Activated naive CD4-positive, alpha-beta T cell treated with anti-CD3 and anti-CD28 coated beads, Interleukin-2, amount 50 U/mL, for 72 hours (primary cell): ENCODE data around the gene PICK1. TPM values are rescaled to one million over a fixed set of nuclear protein-coding genes. Genes with fewer than 3 reads are reported as not detected.

Source experiments
- ATAC-seq, 2 donors: fragments of 150-1000 bp; cut with Tn5 transposase; 2 replicates each; pipeline ENCODE4 v1.10.0; 2021; ENCODE audit warnings: mild to moderate bottlenecking in 2 of 2, moderate library complexity in 2 of 2
- DNase-seq, 2 donors: peaks; one replicate each; pipeline ENCODE4 v3.0.0; 2021 to 2022; ENCODE audit warnings: low spot score in 2 of 2
- H3K27ac Mint-ChIP-seq, 2 donors: one replicate each; pipeline ENCODE4 v1.8.0; 2022; ENCODE audit warnings: mild to moderate bottlenecking in 2 of 2, mixed read lengths in 2 of 2
- H3K36me3 Mint-ChIP-seq, 2 donors: one replicate each; pipeline ENCODE4 v1.8.0; 2022; ENCODE audit warnings: mixed read lengths in 2 of 2
- H3K9me3 Mint-ChIP-seq, 2 donors: one replicate each; pipeline ENCODE4 v1.8.0; 2022; ENCODE audit warnings: mixed read lengths in 2 of 2
- total RNA-seq, 2 donors: library from RNA; stranded (reverse); gene quantifications; one replicate each; pipeline ENCODE4 v1.2.3, GENCODE V29; 2022

PICK1 gene
- total RNA-seq, 2 donors from 2014 or later = 25.1 to 26.7 TPM

- DNase-seq (no peak), ATAC-seq (no peak)
- Mint-ChIP-seq H3K36me3 (peaks cover 4 to 10% of the 10 kb centered on the region in 2 donors), H3K9me3 (no peaks in the 10 kb centered on the region), H3K27ac (peak overlapping the region in 1 of 2 donors; percentile 77)
These were observed 9.8 kb downstream of the PICK1 start for GRCh38 chr22:38067028-38067415.

GRCh38 chr22:38067761-38068360, 10.7 kb downstream of the PICK1 start:
- H3K9me3 Mint-ChIP-seq = no peaks in the 10 kb centered on the region
- H3K36me3 Mint-ChIP-seq = peaks cover 0 to 6% of the 10 kb centered on the region in 2 donors
- peak overlapping the region in 1 of 2 donors; percentile 29 for H3K27ac Mint-ChIP-seq
- DNase-seq (no peak), ATAC-seq (no peak)

DNA sequence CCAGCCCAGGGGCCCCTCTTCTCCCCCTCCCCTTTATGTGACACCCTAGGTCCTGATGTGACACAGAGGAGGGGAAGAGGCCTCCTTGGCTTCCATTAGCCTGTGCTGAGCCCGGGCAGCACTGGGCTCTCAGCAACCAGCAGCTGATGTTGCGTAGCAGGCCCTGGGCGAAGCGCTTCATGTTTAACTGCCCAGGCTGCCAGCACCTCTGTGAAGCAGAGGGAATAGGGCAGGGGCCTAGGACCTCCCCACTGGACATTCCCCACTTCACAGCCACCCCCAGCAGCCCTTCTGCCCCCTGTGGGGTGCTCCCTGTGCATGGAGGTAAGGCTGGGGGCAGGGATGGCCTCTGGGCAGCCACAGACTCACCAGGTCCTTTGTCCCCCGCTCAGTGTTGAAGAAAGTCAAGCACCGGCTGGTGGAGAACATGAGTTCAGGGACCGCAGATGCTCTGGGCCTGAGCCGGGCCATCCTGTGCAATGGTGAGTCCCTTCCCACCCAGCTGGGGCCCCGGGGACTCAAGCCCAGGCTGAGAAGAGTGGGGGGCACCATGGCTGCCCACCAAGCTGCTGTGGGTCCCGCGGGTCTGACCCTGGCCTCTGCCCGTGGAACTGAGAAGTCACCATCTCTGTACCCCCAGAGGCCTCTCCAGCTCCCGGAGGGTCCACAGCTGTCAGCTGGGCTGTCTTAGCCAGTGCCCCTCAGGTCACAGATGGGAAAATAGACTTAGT, 11.6 kb downstream of the PICK1 start:
- Mint-ChIP-seq H3K9me3 (no peaks in the 10 kb centered on the region), H3K27ac (no peak overlapping the region), H3K36me3 (peaks cover 0 to 6% of the 10 kb centered on the region in 2 donors)
- DNase-seq (no peak), ATAC-seq (no peak)

DNA sequence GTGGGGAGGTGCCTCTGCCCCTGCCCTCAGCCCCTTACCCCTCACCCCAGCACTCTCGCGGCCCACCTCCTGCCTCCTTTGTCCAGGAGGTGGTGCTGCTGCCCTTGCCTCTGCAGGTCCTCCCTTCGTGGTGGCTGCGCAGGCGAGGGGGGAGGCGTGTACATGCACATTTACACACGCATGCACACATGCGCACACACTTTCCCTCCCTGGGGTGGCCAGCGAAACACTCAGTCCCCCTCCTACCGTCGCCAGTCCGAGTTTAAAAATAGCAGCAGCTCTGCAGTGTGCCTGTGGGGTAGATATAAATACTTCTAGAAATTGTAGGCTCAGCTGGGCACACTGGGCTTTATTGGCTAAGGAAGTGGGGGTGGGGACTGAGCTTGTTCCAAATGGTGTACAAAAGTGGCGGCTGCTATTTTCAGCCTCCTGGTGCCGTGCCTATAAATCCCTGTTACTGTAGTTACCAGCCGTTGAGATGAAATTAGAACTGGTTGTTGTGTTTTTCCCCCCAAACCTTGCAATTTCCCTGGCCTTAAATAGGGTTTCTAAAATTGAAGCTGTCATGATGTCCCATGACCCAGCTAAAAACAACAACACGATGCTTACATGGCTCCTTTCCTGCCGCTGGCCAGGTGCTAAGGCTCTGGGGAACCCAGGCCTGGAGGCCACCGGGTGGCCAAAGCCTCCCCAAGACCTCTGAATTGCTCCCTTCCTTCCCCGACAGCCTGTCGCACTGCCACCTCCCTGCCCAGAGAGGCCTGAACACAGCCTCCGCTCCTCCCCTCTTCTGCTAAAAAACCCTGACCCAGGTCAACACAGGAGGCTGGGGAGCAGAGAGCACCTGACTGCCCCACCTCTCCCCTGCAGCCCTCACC, 12.4 kb downstream of the PICK1 start:
- Mint-ChIP-seq H3K27ac (peak overlapping the region in 1 of 2 donors; percentile 23), H3K9me3 (no peaks in the 10 kb centered on the region), H3K36me3 (peaks cover 0 to 6% of the 10 kb centered on the region in 2 donors)
- ATAC-seq (no peak), DNase-seq (no peak)

- ATAC-seq (no peak), DNase-seq (no peak)
- peaks cover 0 to 6% of the 10 kb centered on the region in 2 donors for H3K36me3 Mint-ChIP-seq
- no peaks in the 10 kb centered on the region for H3K9me3 Mint-ChIP-seq
- H3K27ac Mint-ChIP-seq = peak overlapping the region in 1 of 2 donors; percentile 23
These were observed 13.2 kb downstream of the PICK1 start for GRCh38 chr22:38070250-38070921.

- no peak overlapping the region for H3K27ac Mint-ChIP-seq
- ATAC-seq = no peak
- H3K36me3 Mint-ChIP-seq = peaks cover 0 to 6% of the 10 kb centered on the region in 2 donors
These were observed 14.5 kb downstream of the PICK1 start for GRCh38 chr22:38071421-38072321.

GRCh38 chr22:38072322-38073149, 15.3 kb downstream of the PICK1 start:
- Mint-ChIP-seq H3K36me3 (peaks cover 0 to 6% of the 10 kb centered on the region in 2 donors), H3K27ac (no peak overlapping the region), H3K9me3 (no peaks in the 10 kb centered on the region)
- DNase-seq = no peak
- no peak for ATAC-seq

More at GRCh38 chr22:38071421-38072321, 14.5 kb downstream of the PICK1 start:
- H3K9me3 Mint-ChIP-seq = no peaks in the 10 kb centered on the region
- no peak for DNase-seq

- DNase-seq = no peak
- Mint-ChIP-seq H3K9me3 (no peaks in the 10 kb centered on the region), H3K27ac (no peak overlapping the region), H3K36me3 (no peaks in the 10 kb centered on the region)
- ATAC-seq = no peak
These were observed 16.2 kb downstream of the PICK1 start for GRCh38 chr22:38073150-38074130.

DNA sequence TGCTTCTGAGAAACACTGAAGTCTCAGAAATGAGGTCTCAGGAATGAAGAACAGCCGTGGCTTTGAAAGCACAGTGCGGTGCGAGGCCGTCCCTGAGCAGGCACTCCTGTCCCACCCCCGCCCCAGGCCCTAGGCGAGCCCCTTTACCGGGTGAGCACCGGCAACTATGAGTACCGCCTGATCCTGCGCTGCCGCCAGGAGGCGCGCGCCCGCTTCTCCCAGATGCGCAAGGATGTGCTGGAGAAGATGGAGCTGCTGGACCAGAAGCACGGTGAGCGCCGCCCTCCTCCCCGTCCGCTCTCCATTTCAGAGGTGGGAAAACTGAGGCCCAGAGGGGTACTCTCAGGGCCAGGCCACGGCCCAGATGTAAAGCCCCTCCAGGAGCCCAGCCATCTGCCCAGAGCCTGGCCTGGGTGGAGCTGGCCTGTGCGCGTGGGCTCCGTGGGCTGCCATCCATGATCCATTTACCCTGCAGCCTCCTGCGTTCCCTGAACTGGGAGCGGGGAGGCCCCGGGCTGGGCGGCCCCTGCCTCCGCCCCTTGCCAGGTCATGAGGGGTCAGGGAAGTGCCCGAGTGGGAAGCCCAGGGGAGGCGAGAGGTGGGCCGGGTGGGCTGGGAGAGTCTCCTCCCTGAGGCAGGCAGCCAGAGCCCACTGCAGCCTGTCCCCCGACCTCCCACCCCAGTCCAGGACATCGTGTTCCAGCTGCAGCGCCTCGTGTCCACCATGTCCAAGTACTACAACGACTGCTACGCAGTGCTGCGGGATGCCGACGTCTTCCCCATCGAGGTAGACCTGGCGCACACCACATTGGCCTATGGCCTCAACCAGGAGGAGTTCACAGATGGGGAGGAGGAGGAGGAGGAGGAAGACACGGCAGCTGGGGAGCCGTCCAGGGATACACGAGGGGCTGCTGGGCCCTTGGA, 17.2 kb downstream of the PICK1 start:
- H3K36me3 Mint-ChIP-seq = no peaks in the 10 kb centered on the region
- no peaks in the 10 kb centered on the region for H3K9me3 Mint-ChIP-seq
- H3K27ac Mint-ChIP-seq = no peak overlapping the region
- no peak for ATAC-seq
- no peak for DNase-seq

DNA sequence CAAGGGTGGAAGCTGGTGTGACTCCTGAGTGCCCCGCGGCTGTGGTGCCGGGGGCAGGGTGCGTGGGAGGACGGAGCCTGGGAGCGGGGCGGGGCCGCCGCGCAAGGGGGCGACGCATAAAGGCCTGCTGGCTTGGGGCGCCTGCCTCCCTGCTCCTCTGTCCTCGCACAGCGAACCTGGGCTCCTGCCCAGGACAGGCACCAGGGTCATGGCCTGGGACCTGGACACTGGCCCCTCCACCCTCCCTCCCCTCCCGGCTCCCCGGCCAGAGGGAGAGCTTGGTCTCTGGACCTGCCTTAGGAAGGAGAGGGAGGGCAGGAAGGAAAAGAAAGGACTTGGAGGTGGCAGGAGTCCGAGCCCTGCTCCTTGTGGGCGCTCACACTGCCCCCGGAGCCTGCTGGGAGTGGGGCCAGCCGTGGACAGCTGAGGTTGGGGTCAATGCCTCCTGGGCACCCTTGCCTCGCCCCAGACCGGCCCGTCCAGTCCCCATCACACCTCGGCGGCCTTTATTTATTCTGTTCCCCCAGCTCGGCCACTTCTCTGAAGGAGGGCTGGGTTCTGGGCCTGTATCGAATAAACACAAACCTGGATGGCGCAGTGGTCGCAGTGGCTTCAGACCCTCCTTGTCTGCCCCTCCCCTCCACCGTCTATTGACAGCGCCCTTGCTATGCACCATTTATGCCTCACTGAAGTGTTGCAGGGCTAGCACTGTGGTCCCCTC, 18.1 kb downstream of the PICK1 start:
- Mint-ChIP-seq H3K27ac (no peak overlapping the region), H3K36me3 (no peaks in the 10 kb centered on the region), H3K9me3 (no peaks in the 10 kb centered on the region)
- ATAC-seq (no peak), DNase-seq (no peak)

DNA sequence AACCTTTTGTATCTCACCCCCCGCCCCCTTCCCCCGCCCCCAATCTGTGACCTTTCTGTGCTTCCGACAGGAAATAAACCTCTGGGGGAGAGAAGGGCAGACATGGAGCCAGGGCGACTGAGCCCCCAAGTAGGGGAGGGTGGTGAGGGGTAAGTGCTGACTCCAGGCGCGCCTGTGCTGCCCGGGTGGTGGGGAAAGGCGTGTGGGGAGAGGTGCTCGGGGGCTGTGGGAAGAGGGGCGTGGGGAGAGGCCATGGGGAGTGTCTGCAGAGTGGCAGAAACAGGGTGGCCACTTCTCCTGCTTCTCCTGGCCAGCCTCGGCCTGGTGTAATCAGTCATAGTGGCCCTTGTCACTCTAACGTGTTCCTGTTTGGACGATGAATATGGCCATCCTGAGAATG, 18.8 kb downstream of the PICK1 start:
- no peak for ATAC-seq
- H3K9me3 Mint-ChIP-seq = no peaks in the 10 kb centered on the region
- H3K36me3 Mint-ChIP-seq = no peaks in the 10 kb centered on the region
- no peak overlapping the region for H3K27ac Mint-ChIP-seq
- DNase-seq = no peak

- no peaks in the 10 kb centered on the region for H3K36me3 Mint-ChIP-seq
These were observed 19.9 kb downstream of the PICK1 start for GRCh38 chr22:38077096-38077495.

GRCh38 chr22:38077595-38077994, 20.4 kb downstream of the PICK1 start:
- H3K9me3 Mint-ChIP-seq = no peaks in the 10 kb centered on the region
- H3K36me3 Mint-ChIP-seq = no peaks in the 10 kb centered on the region
- DNase-seq = no peak
- H3K27ac Mint-ChIP-seq = no peak overlapping the region
- no peak for ATAC-seq

More at GRCh38 chr22:38077096-38077495, 19.9 kb downstream of the PICK1 start:
- peak overlapping the region in 1 of 2 donors; percentile 40 for H3K27ac Mint-ChIP-seq
- no peaks in the 10 kb centered on the region for H3K9me3 Mint-ChIP-seq
- DNase-seq (no peak), ATAC-seq (no peak)
